Natural killer cell treated with Interleukin-12 subunit alpha and Interleukin-12 subunit beta and Interleukin-15 and Interleukin-18, amount 100 ng/mL, for 72 hours (primary cell): ENCODE data around the gene C9orf40. TPM values are rescaled to one million over a fixed set of nuclear protein-coding genes. Genes with fewer than 3 reads are reported as not detected.

Experiments used
- ATAC-seq, 2 donors: fragments of 150-1000 bp; cut with Tn5 transposase in 1 of 2; sonication (Bioruptor Pico), chemical (Tn5 transposase) in 1 of 2; 2 replicates each; pipeline ENCODE4 v1.10.0; 2021
- DNase-seq: peaks from one replicate; pipeline ENCODE4 v3.0.0; 2022; ENCODE audit warnings: low spot score
- H3K27ac Mint-ChIP-seq, 2 donors: 1 replicate in 1 of 2; 2 replicates in 1 of 2; pipeline ENCODE4 v1.8.0; 2022; ENCODE audit warnings: mixed read lengths in 2 of 2, mild to moderate bottlenecking in 1 of 2, moderate library complexity in 1 of 2
- H3K27me3 Mint-ChIP-seq, 2 donors: 1 replicate in 1 of 2; 2 replicates in 1 of 2; pipeline ENCODE4 v1.8.0; 2022; ENCODE audit warnings: mixed read lengths in 2 of 2
- H3K36me3 Mint-ChIP-seq: one replicate; pipeline ENCODE4 v1.8.0; 2022; ENCODE audit warnings: mixed read lengths
- H3K4me1 Mint-ChIP-seq, 2 donors: 1 replicate in 1 of 2; 2 replicates in 1 of 2; pipeline ENCODE4 v1.8.0; 2022; ENCODE audit warnings: low read depth in 2 of 2, mixed read lengths in 2 of 2, mild to moderate bottlenecking in 1 of 2
- H3K4me3 Mint-ChIP-seq: one replicate; pipeline ENCODE4 v1.8.0; 2022; ENCODE audit warnings: mixed read lengths
- H3K9me3 Mint-ChIP-seq: 2 replicates; pipeline ENCODE4 v1.8.0; 2022; ENCODE audit warnings: mixed read lengths
- total RNA-seq, 2 donors: library from RNA; stranded (reverse); gene quantifications; one replicate each; pipeline ENCODE4 v1.2.3, GENCODE V29; 2022

C9orf40 gene
- total RNA-seq, 2 donors from 2014 or later: 11.6 to 15.1 TPM

- ATAC-seq: no peak
- peaks cover 10% of the 10 kb centered on the region for H3K9me3 Mint-ChIP-seq
- no peak for DNase-seq
- H3K27ac Mint-ChIP-seq: no peak overlapping the region
- peaks cover 13% of the 10 kb centered on the region for H3K36me3 Mint-ChIP-seq
- peaks cover 16 to 32% of the 10 kb centered on the region in 2 donors for H3K27me3 Mint-ChIP-seq
- H3K4me3 Mint-ChIP-seq: no peak overlapping the region
- H3K4me1 Mint-ChIP-seq: no peaks in the 10 kb centered on the region
Measured at GRCh38 chr9:74908665-74909064, 44.0 kb downstream of the C9orf40 start.

DNA sequence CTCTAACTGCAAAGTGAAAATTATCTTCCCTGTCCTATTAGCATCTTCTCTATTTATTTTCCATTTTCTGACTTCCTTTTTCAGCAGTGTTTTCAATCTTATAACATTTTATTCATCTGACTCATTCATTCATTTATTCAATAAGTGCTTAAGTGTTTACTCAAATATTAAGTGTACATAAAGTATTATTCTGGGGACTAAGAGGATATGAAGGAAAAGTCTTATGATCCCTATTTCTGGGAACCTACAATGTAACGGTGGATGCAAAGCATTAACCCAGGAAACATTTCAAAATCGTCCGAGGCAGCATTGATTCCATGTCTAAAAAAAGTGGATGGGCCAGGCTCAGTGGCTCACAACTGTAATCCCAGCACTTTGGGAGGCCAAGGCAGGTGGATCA lies 45.6 kb downstream of the C9orf40 start:
- no peaks in the 10 kb centered on the region for H3K4me1 Mint-ChIP-seq
- no peak overlapping the region for H3K4me3 Mint-ChIP-seq
- H3K9me3 Mint-ChIP-seq: peaks cover 9% of the 10 kb centered on the region

DNA sequence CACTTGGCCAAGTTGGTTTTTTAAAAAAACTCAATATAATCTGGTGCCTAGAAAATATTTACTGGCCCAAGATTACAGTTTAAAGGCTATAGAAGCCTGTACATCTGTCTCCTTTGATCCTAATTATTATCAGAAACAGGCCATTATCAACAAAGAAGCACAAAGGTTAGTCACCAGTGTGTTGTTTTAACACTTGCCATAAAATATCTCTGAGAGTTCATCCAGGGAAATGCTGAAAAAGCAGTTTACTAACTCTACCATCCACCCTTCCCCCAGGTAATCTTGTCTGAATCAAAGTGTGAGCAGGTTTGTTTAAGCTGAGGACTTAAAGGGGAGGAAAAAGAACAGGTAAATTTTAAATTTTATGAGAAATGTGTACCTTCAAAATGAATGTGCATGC lies 51.7 kb downstream of the C9orf40 start:
- ATAC-seq (no peak), DNase-seq (no peak)
- no peak overlapping the region for H3K27ac Mint-ChIP-seq
- no peak overlapping the region for H3K4me3 Mint-ChIP-seq
- H3K36me3 Mint-ChIP-seq: no peaks in the 10 kb centered on the region
- peaks cover 0 to 10% of the 10 kb centered on the region in 2 donors for H3K27me3 Mint-ChIP-seq
- H3K4me1 Mint-ChIP-seq: no peaks in the 10 kb centered on the region
- H3K9me3 Mint-ChIP-seq: no peaks in the 10 kb centered on the region

More for the DNA sequence above, 45.6 kb downstream of the C9orf40 start:
- ATAC-seq (no peak), DNase-seq (no peak)
- H3K27me3 Mint-ChIP-seq: peaks cover 16 to 32% of the 10 kb centered on the region in 2 donors
- no peak overlapping the region for H3K27ac Mint-ChIP-seq
- H3K36me3 Mint-ChIP-seq: peaks cover 12% of the 10 kb centered on the region

Other genes starting within 250 kb of the C9orf40 start
- gene TRPM6, start 65.0 kb downstream of the C9orf40 start, total RNA-seq: 1 to 10 TPM in 1 of 2 donors, under 1 TPM in 1; 0.12 to 1.6 TPM
- 10 to 100 TPM; 28.7 to 30.5 TPM for gene CARNMT1, start 75.4 kb upstream of the C9orf40 start, total RNA-seq
- 10 to 100 TPM; 24.0 to 27.2 TPM for gene NMRK1, start 135.2 kb upstream of the C9orf40 start, total RNA-seq
- 100 to 1,000 TPM; 144 to 184 TPM for gene OSTF1, start 135.6 kb upstream of the C9orf40 start, total RNA-seq